ENCODE results near the gene RPS6KB2.
"Not testable (repeated sequence)": the region's sequence is repeated elsewhere in the genome, so short reads cannot be mapped to it uniquely, and the experiment has no call there.

Gene RPS6KB2

DNA sequence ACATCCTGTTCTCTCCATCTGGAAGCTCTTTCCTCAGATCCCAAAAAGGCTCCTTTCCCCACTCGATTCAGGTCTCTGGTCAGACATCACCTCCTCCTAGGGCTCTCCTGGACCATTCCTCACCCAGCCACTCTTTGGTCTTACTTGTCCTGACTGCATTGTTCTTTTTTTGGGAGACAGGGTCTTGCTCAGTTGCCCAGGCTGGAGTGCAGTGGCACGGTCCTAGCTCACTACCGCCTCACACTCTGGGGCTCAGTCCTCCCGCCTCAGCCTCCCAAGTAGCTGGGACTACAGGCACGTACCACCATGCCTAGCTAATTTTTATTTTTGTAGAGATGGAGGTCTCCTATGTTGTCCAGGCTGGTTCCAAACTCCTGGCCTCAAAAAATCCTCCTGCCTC lies 17.2 kb downstream of the RPS6KB2 start:
- DNase-seq: no peak

- no peak for DNase-seq
Measured at GRCh38 chr11:67448220-67448609, 19.9 kb downstream of the RPS6KB2 start.

- no peak for DNase-seq
Measured at GRCh38 chr11:67449116-67449844, 21.0 kb downstream of the RPS6KB2 start.

- DNase-seq: no peak
Measured at GRCh38 chr11:67450796-67451657, 22.7 kb downstream of the RPS6KB2 start.

DNA sequence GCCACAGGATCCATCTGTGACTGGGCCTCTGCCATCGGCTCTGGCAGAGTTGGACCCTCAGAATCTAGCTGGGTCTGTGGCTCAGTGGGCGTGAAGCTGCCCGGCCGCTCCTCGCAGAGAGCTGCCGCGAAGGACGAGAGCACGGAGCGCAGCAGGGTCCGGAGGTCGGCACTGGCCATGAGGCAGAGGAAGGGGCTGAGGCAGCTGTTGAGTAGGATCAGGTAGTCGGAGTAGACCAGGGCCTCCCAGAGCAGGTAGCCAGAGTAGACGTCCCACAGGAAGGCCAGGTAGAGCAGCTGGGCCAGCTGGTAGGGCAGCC lies 23.3 kb downstream of the RPS6KB2 start:
- no peak for DNase-seq

- DNase-seq: no peak
Measured at GRCh38 chr11:67452141-67452952, 24.1 kb downstream of the RPS6KB2 start, which contains the start of gene GPR152. TSS of gene GPR152 (minus strand) at chr11:67452729. CDS start at chr11:67452724, 5 bp downstream.

- no peak for DNase-seq
Measured at GRCh38 chr11:67453816-67454732, 25.8 kb downstream of the RPS6KB2 start.

DNA sequence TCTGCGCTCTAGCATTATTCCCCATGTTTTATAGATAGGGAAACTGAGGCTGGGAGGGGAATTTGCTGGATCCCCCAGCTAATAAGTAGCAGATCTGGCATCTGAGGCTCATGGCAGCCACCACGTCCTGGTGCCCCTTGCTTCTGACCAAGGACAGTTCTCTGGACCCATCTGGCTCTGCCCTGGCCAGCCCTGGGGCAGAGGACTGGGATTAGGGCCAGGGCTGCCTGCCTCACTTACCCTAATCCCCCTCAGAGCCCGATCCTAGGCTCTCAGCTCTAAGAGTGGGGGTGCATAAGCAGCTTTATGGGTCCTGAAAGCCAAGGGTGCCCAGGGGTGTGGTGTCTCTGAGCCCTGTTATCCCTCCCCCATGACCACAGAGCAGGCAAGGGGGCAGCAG lies 26.8 kb downstream of the RPS6KB2 start, which contains the start of gene CABP4:
TSS of gene CABP4 (plus strand) at position 301 of the 400 bp plus-strand sequence. CDS start at position 371, 70 bp downstream.
- no peak for DNase-seq

- DNase-seq: no peak
Measured at GRCh38 chr11:67456068-67456705, 27.9 kb downstream of the RPS6KB2 start.

- DNase-seq: no peak
Measured at GRCh38 chr11:67457453-67457852, 29.2 kb downstream of the RPS6KB2 start.

- no peak for DNase-seq
Measured at GRCh38 chr11:67458266-67458665, 30.0 kb downstream of the RPS6KB2 start.

GRCh38 chr11:67463186-67463585 lies 34.9 kb downstream of the RPS6KB2 start:
- no peak for DNase-seq

- no peak for DNase-seq
Measured at GRCh38 chr11:67463680-67464410, 35.6 kb downstream of the RPS6KB2 start.

GRCh38 chr11:67464411-67465188 lies 36.3 kb downstream of the RPS6KB2 start:
- DNase-seq: peak; percentile 91 to 92

GRCh38 chr11:67465189-67465510 lies 36.9 kb downstream of the RPS6KB2 start:
- DNase-seq: no peak

DNA sequence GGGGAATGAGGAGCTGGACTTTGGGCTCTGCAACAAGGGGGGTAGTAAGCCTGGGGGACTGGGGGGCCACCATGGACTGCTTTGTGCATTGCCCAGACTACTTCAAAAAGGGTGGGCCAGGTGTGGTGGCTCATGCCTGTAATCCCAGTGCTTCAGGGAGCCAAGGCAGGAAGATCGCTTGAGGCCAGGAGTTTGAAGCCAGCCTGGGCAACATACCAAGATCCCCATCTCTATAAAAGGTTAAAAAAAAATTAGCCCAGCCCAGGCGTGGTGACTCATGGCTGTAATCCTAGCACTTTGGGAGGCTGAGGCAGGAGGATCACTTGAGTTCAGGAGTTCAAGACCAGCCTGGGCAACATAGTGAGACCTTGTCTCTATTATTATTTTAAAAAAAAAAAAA lies 37.2 kb downstream of the RPS6KB2 start:
- DNase-seq: not testable (repeated sequence)

- no peak for DNase-seq
Measured at GRCh38 chr11:67466367-67466766, 38.1 kb downstream of the RPS6KB2 start.

DNA sequence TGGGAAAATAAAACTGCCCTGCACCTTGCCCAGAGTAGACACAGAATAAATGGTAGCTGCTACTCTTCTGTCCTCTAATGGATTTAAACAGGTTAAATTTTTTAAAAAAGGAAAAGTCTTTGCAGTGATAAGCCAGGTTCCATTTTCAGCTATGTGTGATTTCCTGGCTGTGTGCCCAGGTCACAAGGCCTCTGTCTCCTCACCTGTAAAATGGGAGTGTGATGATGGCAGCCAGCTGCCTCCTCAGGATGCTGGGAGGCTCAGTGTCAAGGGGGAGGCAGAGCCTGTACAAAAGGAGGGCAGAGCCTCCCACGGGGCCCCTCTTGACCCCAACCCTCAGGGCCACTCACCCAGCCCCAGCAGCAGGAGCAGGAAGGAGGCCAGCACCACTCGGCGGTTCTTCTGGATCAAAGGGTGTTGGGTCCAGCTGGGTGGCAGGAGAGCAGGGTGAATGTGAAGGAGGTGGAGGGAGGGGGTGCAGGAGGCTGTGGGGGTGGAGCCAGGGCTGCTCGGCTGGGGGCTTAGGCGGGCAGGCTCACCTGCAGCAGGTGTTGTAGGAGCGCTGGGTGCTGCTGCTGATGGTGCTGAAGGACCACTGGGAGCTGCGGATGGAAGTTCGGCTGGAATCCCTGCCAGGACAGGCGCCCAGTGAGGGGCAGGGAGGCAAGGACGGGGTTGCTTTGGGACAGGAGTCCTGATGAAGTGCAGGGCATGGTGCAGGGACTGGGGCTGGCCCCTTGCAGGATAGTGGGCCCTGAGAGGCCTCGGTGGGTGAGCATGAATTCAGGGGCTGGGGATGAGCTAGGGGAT lies 38.9 kb downstream of the RPS6KB2 start:
- DNase-seq: no peak

DNA sequence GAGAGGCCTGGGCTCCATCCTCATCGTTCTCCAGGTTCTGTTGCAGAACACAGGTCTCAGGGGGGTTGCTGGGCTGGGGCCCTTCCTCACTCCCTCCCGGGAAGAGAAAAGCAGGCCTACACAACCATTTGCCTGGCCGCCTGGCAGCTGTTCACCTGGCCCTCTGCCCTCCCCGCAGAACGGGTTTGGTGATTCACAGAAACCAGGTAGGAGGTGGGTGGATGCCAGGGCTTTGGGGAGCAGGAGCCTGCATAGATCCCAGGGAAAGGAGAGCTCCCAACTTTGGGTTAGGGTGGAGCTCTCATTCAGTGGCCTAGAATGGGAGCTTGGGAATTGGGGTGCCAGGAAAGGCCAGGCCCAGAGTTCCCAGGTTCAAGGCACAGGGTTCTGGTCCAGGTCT lies 39.8 kb downstream of the RPS6KB2 start:
- DNase-seq: peak in 1 of 2 experiments; percentile 62
